Measurements from ENCODE around the gene GMDS. TPM values are rescaled to one million over a fixed set of nuclear protein-coding genes. Genes with fewer than 3 reads are reported as not detected.

Gene GMDS
- total and polyA plus RNA-seq, 2 experiments from 2014 or later = 30.1 to 36.5 TPM

GRCh38 chr6:1600764-1601157 is 644.6 kb downstream of the GMDS start:
- peaks cover 64% of the 10 kb centered on the region for H3K27me3 Mint-ChIP-seq (ENCODE audit: insufficient read depth, low read depth, poor library complexity)
- ATAC-seq (no peak), DNase-seq (ENCODE audit: low spot score) (no peak)
- peaks cover 10% of the 10 kb centered on the region for H3K4me1 ChIP-seq (ENCODE audit: insufficient read depth)
- no peak overlapping the region for H2AFZ ChIP-seq
- H4K20me1 ChIP-seq (replicated peaks; ENCODE audit: insufficient read depth) = no peaks in the 10 kb centered on the region; the same call in 1 of the 2 replicates
- H3K9me3 Mint-ChIP-seq = peaks cover 2% of the 10 kb centered on the region; the same call in 1 of the 3 replicates
- TF ChIP-seq CREB1 (CRISPR knock-in tag; IDR thresholded peaks at IDR 0.05; ENCODE audit: low read depth) (no peak), ETS1 (IDR thresholded peaks at IDR 0.05) (no peak), JUNB (IDR thresholded peaks at IDR 0.05; ENCODE audit: unreplicated experiment) (no peak), ZNF331 (CRISPR knock-in tag; IDR thresholded peaks at IDR 0.05; ENCODE audit: low read depth) (no peak), EZH2phosphoT487 (IDR thresholded peaks at IDR 0.05; ENCODE audit: unreplicated experiment) (no peak), ZNF114 (CRISPR knock-in tag; IDR thresholded peaks at IDR 0.05) (no peak)
- no peak overlapping the region for H3K4me3 ChIP-seq
- H3K27ac Mint-ChIP-seq = no peak overlapping the region
- no peaks in the 10 kb centered on the region for H3K36me3 Mint-ChIP-seq (ENCODE audit: low read depth)
- H3K36me3 ChIP-seq (ENCODE audit: insufficient read depth) = no peaks in the 10 kb centered on the region
- H3K79me2 ChIP-seq (replicated peaks; ENCODE audit: insufficient read depth) = no peaks in the 10 kb centered on the region
- no peaks in the 10 kb centered on the region for H3K9me2 ChIP-seq (ENCODE audit: insufficient read depth)
- H3K4me1 Mint-ChIP-seq = peaks cover 31% of the 10 kb centered on the region
- H3F3A ChIP-seq (replicated peaks; ENCODE audit: low read depth) = no peaks in the 10 kb centered on the region; the same call in 1 of the 2 replicates
- no peak overlapping the region for H3K4me3 Mint-ChIP-seq
- no peak overlapping the region for H3K27ac ChIP-seq (ENCODE audit: low read depth)
- H3K27me3 ChIP-seq (ENCODE audit: insufficient read depth) = peaks cover 41% of the 10 kb centered on the region
- no peak overlapping the region for H3K4me2 ChIP-seq

- Mint-ChIP-seq H3K36me3 (ENCODE audit: low read depth) (no peaks in the 10 kb centered on the region), H3K4me1 (peaks cover 26% of the 10 kb centered on the region), H3K4me3 (no peak overlapping the region), H3K27ac (no peak overlapping the region), H3K9me3 (no peaks in the 10 kb centered on the region), H3K27me3 (ENCODE audit: insufficient read depth, low read depth, poor library complexity) (peaks cover 59% of the 10 kb centered on the region)
- H2AFZ ChIP-seq = no peak overlapping the region
- no peaks in the 10 kb centered on the region for H3F3A ChIP-seq (replicated peaks; ENCODE audit: low read depth)
- peaks cover 36% of the 10 kb centered on the region for H3K27me3 ChIP-seq (ENCODE audit: insufficient read depth)
- H3K4me3 ChIP-seq = no peak overlapping the region
- H4K20me1 ChIP-seq (replicated peaks; ENCODE audit: insufficient read depth) = no peaks in the 10 kb centered on the region
- H3K27ac ChIP-seq (ENCODE audit: low read depth) = no peak overlapping the region
- H3K4me2 ChIP-seq = no peak overlapping the region
- H3K4me1 ChIP-seq (ENCODE audit: insufficient read depth) = peaks cover 5% of the 10 kb centered on the region; the same call in 1 of the 2 replicates
- H3K9me2 ChIP-seq (ENCODE audit: insufficient read depth) = no peaks in the 10 kb centered on the region
- DNase-seq (ENCODE audit: low spot score) (no peak), ATAC-seq (no peak)
- H3K79me2 ChIP-seq (replicated peaks; ENCODE audit: insufficient read depth) = no peaks in the 10 kb centered on the region
- no peaks in the 10 kb centered on the region for H3K36me3 ChIP-seq (ENCODE audit: insufficient read depth)
- TF ChIP-seq JUNB (IDR thresholded peaks at IDR 0.05; ENCODE audit: unreplicated experiment) (no peak), CREB1 (CRISPR knock-in tag; IDR thresholded peaks at IDR 0.05; ENCODE audit: low read depth) (no peak), ZNF331 (CRISPR knock-in tag; IDR thresholded peaks at IDR 0.05; ENCODE audit: low read depth) (no peak), ETS1 (IDR thresholded peaks at IDR 0.05) (no peak), POLR2AphosphoS5 (IDR thresholded peaks at IDR 0.05; ENCODE audit: low read depth) (no peak), EZH2phosphoT487 (IDR thresholded peaks at IDR 0.05; ENCODE audit: unreplicated experiment) (no peak), ZNF114 (CRISPR knock-in tag; IDR thresholded peaks at IDR 0.05) (no peak), NANOG (IDR thresholded peaks at IDR 0.05; ENCODE audit: borderline replicate concordance) (no peak), REST (IDR thresholded peaks at IDR 0.05; ENCODE audit: unreplicated experiment) (no peak)
Observed at GRCh38 chr6:1600063-1600763, 645.2 kb downstream of the GMDS start.
